ENCODE data around the gene NHERF2. TPM values are rescaled to one million over a fixed set of nuclear protein-coding genes. Genes with fewer than 3 reads are reported as not detected.

Gene NHERF2
- total RNA-seq, 5 donors from 2014 or later (not counting 1 experiment from before 2014, with no cell fraction given) = 2.9 to 6.8 (median 5.8) TPM

DNA sequence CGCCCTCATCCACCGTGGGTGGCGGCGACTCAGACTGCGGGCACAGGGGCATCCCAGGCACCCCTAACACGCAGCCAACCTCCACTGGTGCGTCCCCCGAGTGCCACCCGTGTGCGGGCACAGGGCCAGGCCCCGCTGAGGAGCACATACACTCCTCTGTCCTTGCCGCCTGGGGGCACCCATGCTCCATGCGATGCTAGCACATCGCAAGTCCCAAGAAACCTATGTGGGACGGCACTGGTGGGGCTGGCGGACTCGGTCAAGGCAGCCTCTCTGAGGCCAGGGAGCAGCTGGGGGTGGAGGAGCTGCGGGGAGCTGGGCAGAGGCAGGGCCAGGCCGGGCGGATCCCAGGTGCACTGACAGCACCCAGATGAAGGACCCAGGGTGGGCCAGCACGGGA lies 21.1 kb upstream of the NHERF2 start:
- no peaks in the 10 kb centered on the region for H3K27me3 Mint-ChIP-seq
- no peaks in the 10 kb centered on the region for H3K9me3 ChIP-seq
- peaks cover 41 to 52% (median 42%) of the 10 kb centered on the region in 3 donors for H3K4me1 Mint-ChIP-seq
- no peak overlapping the region for H3K4me3 ChIP-seq (ENCODE audit: control insufficient read depth in 1 of 2, extremely low read depth in 1 of 2, low read length in 1 of 2)
- CTCF ChIA-PET = interaction anchor here in 1 of 2 donors (0.6 kb wide), 1 partner anchor 127 kb away, joined by 4 read pairs; no protein-coding TSS in a partner anchor
- peaks cover 21 to 32% of the 10 kb centered on the region in 2 donors for H3K36me3 ChIP-seq (ENCODE audit: control insufficient read depth in 2 of 2, extremely low read depth in 1 of 2, insufficient read depth in 1 of 2, low read length in 1 of 2)
- H3K27ac Mint-ChIP-seq = no peak overlapping the region
- H3K4me3 Mint-ChIP-seq = peak overlapping the region in 1 of 3 donors; percentile 58
- peaks cover 8% of the 10 kb centered on the region for H3K36me3 Mint-ChIP-seq
- H3K27me3 ChIP-seq (replicated peaks in 1 of 2; ENCODE audit: control insufficient read depth in 2 of 2, extremely low read depth in 1 of 2, insufficient read depth in 2 of 2, low read length in 1 of 2) = no peaks in the 10 kb centered on the region
- 86% methylated on average over 21 of the region's 21 CpGs for WGBS (ENCODE audit: insufficient coverage)
- POLR2A ChIA-PET = no interaction called here
- H3K27ac ChIP-seq (ENCODE audit: low read length) = no peak overlapping the region
- H3K4me1 ChIP-seq (ENCODE audit: control insufficient read depth in 1 of 2, extremely low read depth in 1 of 2, insufficient read depth in 2 of 2, low read length in 2 of 2) = peaks cover 19 to 68% of the 10 kb centered on the region in 2 experiments
- ATAC-seq (replicated peaks in 1 of 4) (no peak), DNase-seq (no peak)
- no peaks in the 10 kb centered on the region for H3K9me3 Mint-ChIP-seq

GRCh38 chr16:2006317-2006716 lies 20.4 kb upstream of the NHERF2 start:
- peaks cover 5% of the 10 kb centered on the region for H3K36me3 Mint-ChIP-seq
- Histone ChIP-seq H3K4me3 (ENCODE audit: control insufficient read depth in 1 of 2, extremely low read depth in 1 of 2, low read length in 1 of 2) (no peak overlapping the region), H3K27me3 (replicated peaks in 1 of 2; ENCODE audit: control insufficient read depth in 2 of 2, extremely low read depth in 1 of 2, insufficient read depth in 2 of 2, low read length in 1 of 2) (no peaks in the 10 kb centered on the region), H3K27ac (ENCODE audit: low read length) (no peak overlapping the region), H3K9me3 (no peaks in the 10 kb centered on the region), H3K36me3 (ENCODE audit: control insufficient read depth in 2 of 2, extremely low read depth in 1 of 2, insufficient read depth in 1 of 2, low read length in 1 of 2) (peaks cover 19 to 26% of the 10 kb centered on the region in 2 donors), H3K4me1 (ENCODE audit: control insufficient read depth in 1 of 2, extremely low read depth in 1 of 2, insufficient read depth in 2 of 2, low read length in 2 of 2) (peaks cover 19 to 70% of the 10 kb centered on the region in 2 experiments)
- ChIA-PET CTCF (no interaction called here), POLR2A (no interaction called here)
- ATAC-seq (replicated peaks in 1 of 4) = no peak
- H3K27me3 Mint-ChIP-seq = no peaks in the 10 kb centered on the region
- no peaks in the 10 kb centered on the region for H3K9me3 Mint-ChIP-seq
- H3K27ac Mint-ChIP-seq = no peak overlapping the region
- H3K4me1 Mint-ChIP-seq = peaks cover 41 to 52% (median 42%) of the 10 kb centered on the region in 3 donors
- 97% methylated on average over 7 of the region's 8 CpGs for WGBS (ENCODE audit: insufficient coverage)
- no peak for DNase-seq
- peak overlapping the region in 2 of 3 donors; percentile 9 to 58 for H3K4me3 Mint-ChIP-seq

- H3K36me3 ChIP-seq (ENCODE audit: control insufficient read depth in 2 of 2, extremely low read depth in 1 of 2, insufficient read depth in 1 of 2, low read length in 1 of 2) = peaks cover 12 to 17% of the 10 kb centered on the region in 2 donors
- peak overlapping the region in 1 of 2 donors; percentile 1 for H3K4me3 ChIP-seq (ENCODE audit: control insufficient read depth in 1 of 2, extremely low read depth in 1 of 2, low read length in 1 of 2)
- H3K9me3 ChIP-seq = no peaks in the 10 kb centered on the region
- H3K9me3 Mint-ChIP-seq = no peaks in the 10 kb centered on the region
- ATAC-seq (replicated peaks in 1 of 4) (no peak), DNase-seq (no peak)
- whole genome bisulfite sequencing (ENCODE audit: insufficient coverage) = 83% methylated on average over 12 of the region's 16 CpGs
- H3K4me3 Mint-ChIP-seq = peak overlapping the region; percentile 82 to 87 (median 84)
- no peaks in the 10 kb centered on the region for H3K27me3 ChIP-seq (replicated peaks in 1 of 2; ENCODE audit: control insufficient read depth in 2 of 2, extremely low read depth in 1 of 2, insufficient read depth in 2 of 2, low read length in 1 of 2)
- H3K27ac ChIP-seq (ENCODE audit: low read length) = peak overlapping the region; percentile 53
- CTCF ChIA-PET = no interaction called here
- H3K4me1 Mint-ChIP-seq = peaks cover 41 to 52% (median 42%) of the 10 kb centered on the region in 3 donors
- POLR2A ChIA-PET = no interaction called here
- H3K27ac Mint-ChIP-seq = peak overlapping the region; percentile 44 to 88
- peaks cover 19 to 70% of the 10 kb centered on the region in 2 experiments for H3K4me1 ChIP-seq (ENCODE audit: control insufficient read depth in 1 of 2, extremely low read depth in 1 of 2, insufficient read depth in 2 of 2, low read length in 2 of 2)
- H3K36me3 Mint-ChIP-seq = peaks cover 3% of the 10 kb centered on the region
- H3K27me3 Mint-ChIP-seq = no peaks in the 10 kb centered on the region
Measured at GRCh38 chr16:2007081-2007836, 19.4 kb upstream of the NHERF2 start.

DNA sequence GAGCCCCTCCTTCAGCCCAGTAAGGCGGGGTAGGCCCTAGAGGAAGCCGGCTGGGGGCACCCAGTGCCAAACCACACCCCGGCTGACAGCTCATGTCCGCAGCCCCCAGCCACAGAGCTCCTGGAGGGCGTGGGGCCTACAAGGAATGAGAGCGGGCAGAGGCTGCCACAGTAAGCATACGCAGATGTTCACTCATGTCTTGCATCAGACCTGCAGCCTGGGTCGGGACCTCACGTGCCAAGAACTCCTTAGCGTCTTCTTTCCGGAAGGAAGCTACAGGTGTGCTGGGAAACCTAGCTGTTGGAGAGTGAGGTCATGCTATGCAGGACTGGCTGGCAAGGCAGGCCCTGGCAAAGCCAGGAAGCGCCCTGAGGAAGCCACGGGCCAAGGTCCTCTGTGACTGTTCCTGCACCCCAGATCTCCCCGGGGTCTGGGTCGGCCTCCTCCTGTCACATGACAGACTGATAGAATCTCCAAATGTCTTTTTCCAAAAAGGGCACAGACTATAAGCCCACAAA lies 18.6 kb upstream of the NHERF2 start:
- DNase-seq (peak in 4 of 35 experiments; percentile 12 to 39 (median 26)), ATAC-seq (replicated peaks in 1 of 4) (no peak)
- peak overlapping the region; percentile 53 for H3K27ac ChIP-seq (ENCODE audit: low read length)
- Mint-ChIP-seq H3K27ac (peak overlapping the region; percentile 76 to 88), H3K36me3 (no peaks in the 10 kb centered on the region), H3K4me1 (peaks cover 41 to 52% (median 42%) of the 10 kb centered on the region in 3 donors), H3K4me3 (peak overlapping the region; percentile 82 to 87 (median 84)), H3K27me3 (no peaks in the 10 kb centered on the region), H3K9me3 (no peaks in the 10 kb centered on the region)
- H3K9me3 ChIP-seq = no peaks in the 10 kb centered on the region
- peak overlapping the region; percentile 1 to 70 for H3K4me3 ChIP-seq (ENCODE audit: control insufficient read depth in 1 of 2, extremely low read depth in 1 of 2, low read length in 1 of 2)
- POLR2A ChIA-PET = no interaction called here
- peaks cover 19 to 68% of the 10 kb centered on the region in 2 experiments for H3K4me1 ChIP-seq (ENCODE audit: control insufficient read depth in 1 of 2, extremely low read depth in 1 of 2, insufficient read depth in 2 of 2, low read length in 2 of 2)
- CTCF ChIA-PET = interaction anchor here in 1 of 2 donors (0.6 to 1.3 kb wide), 2 partner anchors 16 to 143 kb away, joined by 3 to 6 read pairs; no protein-coding TSS in a partner anchor
- 9% methylated on average over 15 of the region's 15 CpGs for WGBS (ENCODE audit: insufficient coverage)
- no peaks in the 10 kb centered on the region for H3K27me3 ChIP-seq (replicated peaks in 1 of 2; ENCODE audit: control insufficient read depth in 2 of 2, extremely low read depth in 1 of 2, insufficient read depth in 2 of 2, low read length in 1 of 2)
- peaks cover 8 to 9% of the 10 kb centered on the region in 2 donors for H3K36me3 ChIP-seq (ENCODE audit: control insufficient read depth in 2 of 2, extremely low read depth in 1 of 2, insufficient read depth in 1 of 2, low read length in 1 of 2)

DNA sequence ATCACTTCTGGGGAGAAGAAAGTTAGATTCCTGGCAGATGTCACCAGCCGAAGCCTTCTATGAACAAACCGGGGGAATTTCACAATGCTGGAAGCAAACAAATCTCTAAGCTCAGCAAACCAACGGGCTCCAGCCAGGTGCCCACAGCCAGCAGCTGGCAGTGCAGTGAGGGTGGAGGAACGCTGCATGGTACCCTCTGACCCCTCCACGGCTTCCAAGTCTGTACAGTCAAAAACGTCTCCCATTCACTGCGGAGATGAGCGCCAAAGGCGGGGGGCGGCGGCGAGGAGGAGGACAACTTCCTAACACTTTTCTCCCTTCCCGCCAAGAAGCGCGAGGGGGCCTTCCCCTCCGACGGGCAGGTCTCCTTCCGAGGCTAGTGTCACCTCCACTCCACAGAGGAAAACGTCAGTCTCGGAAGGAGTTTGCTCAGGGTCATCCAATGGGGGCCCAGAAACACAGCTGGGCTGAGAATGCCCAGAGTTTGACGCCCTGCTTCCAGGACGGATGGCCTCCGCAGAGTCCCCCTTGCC lies 18.0 kb upstream of the NHERF2 start:
- Mint-ChIP-seq H3K36me3 (no peaks in the 10 kb centered on the region), H3K27ac (peak overlapping the region; percentile 76 to 88), H3K4me1 (peaks cover 41 to 52% (median 42%) of the 10 kb centered on the region in 3 donors), H3K4me3 (peak overlapping the region; percentile 82 to 87 (median 84)), H3K27me3 (no peaks in the 10 kb centered on the region), H3K9me3 (no peaks in the 10 kb centered on the region)
- H3K36me3 ChIP-seq (ENCODE audit: control insufficient read depth in 2 of 2, extremely low read depth in 1 of 2, insufficient read depth in 1 of 2, low read length in 1 of 2) = peaks cover 3 to 5% of the 10 kb centered on the region in 2 donors
- 2% methylated on average over 13 of the region's 23 CpGs for WGBS (ENCODE audit: insufficient coverage)
- H3K27me3 ChIP-seq (replicated peaks in 1 of 2; ENCODE audit: control insufficient read depth in 2 of 2, extremely low read depth in 1 of 2, insufficient read depth in 2 of 2, low read length in 1 of 2) = no peaks in the 10 kb centered on the region
- peak overlapping the region; percentile 59 to 70 for H3K4me3 ChIP-seq (ENCODE audit: control insufficient read depth in 1 of 2, extremely low read depth in 1 of 2, low read length in 1 of 2)
- ChIA-PET POLR2A (interaction anchor here in 1 of 2 donors (0.6 kb wide), 1 partner anchor 147 kb away, joined by 3 read pairs; the partner anchor contains the start of gene TRAF7), CTCF (interaction anchor here in 1 of 2 donors (0.6 to 1.3 kb wide), 2 partner anchors 16 to 144 kb away, joined by 3 to 6 read pairs; no protein-coding TSS in a partner anchor)
- no peaks in the 10 kb centered on the region for H3K9me3 ChIP-seq
- ATAC-seq (replicated peaks in 1 of 4) = no peak
- peak overlapping the region; percentile 53 for H3K27ac ChIP-seq (ENCODE audit: low read length)
- peak in 2 of 35 experiments; percentile 17 to 44 for DNase-seq
- H3K4me1 ChIP-seq (ENCODE audit: control insufficient read depth in 1 of 2, extremely low read depth in 1 of 2, insufficient read depth in 2 of 2, low read length in 2 of 2) = peaks cover 19 to 62% of the 10 kb centered on the region in 2 experiments

DNA sequence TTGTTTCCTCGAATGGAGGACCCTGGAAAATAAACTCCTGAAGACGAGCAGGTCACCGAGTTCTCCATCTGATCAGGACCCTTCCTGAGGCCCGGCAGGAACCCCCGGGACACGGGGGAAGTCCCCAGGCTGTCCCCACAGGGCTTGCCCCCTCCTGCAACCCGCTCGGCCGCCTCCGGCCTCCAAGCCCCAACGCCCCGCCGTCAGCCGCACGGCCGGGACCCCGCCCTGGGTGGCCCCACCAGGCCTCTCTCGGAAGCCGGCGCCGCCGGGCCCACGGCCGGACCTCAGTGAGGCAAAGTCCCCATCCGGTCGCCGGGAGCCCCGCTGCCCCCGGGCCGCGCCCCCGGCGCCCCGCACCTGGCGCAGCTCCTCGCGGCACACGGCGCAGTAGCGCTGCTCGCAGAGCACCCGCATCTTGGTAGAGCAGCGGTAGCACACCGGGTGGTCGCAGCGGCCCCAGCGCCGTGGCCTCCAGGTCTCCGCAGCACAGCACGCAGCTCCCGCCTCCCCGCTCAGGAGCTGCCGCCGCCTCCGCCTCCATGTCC lies 17.5 kb upstream of the NHERF2 start:
- H3K27ac ChIP-seq (ENCODE audit: low read length) = peak overlapping the region; percentile 53
- under 1% methylated on average over 55 of the region's 55 CpGs for WGBS (ENCODE audit: insufficient coverage)
- no peaks in the 10 kb centered on the region for H3K27me3 Mint-ChIP-seq
- peaks cover 19 to 56% of the 10 kb centered on the region in 2 experiments for H3K4me1 ChIP-seq (ENCODE audit: control insufficient read depth in 1 of 2, extremely low read depth in 1 of 2, insufficient read depth in 2 of 2, low read length in 2 of 2)
- peak overlapping the region; percentile 76 to 88 for H3K27ac Mint-ChIP-seq
- peaks cover 3% of the 10 kb centered on the region in 2 donors for H3K36me3 ChIP-seq (ENCODE audit: control insufficient read depth in 2 of 2, extremely low read depth in 1 of 2, insufficient read depth in 1 of 2, low read length in 1 of 2)
- H3K4me3 Mint-ChIP-seq = peak overlapping the region; percentile 82 to 87 (median 84)
- no peaks in the 10 kb centered on the region for H3K9me3 Mint-ChIP-seq
- no peaks in the 10 kb centered on the region for H3K9me3 ChIP-seq
- no peaks in the 10 kb centered on the region for H3K36me3 Mint-ChIP-seq
- ChIA-PET CTCF (interaction anchor here in 1 of 2 donors (1.3 kb wide), 1 partner anchor 17 kb away, joined by 3 read pairs; no protein-coding TSS in a partner anchor), POLR2A (interaction anchor here in 1 of 2 donors (0.6 kb wide), 1 partner anchor 146 kb away, joined by 3 read pairs; the partner anchor contains the start of gene TRAF7)
- peak overlapping the region; percentile 59 to 70 for H3K4me3 ChIP-seq (ENCODE audit: control insufficient read depth in 1 of 2, extremely low read depth in 1 of 2, low read length in 1 of 2)
- H3K27me3 ChIP-seq (replicated peaks in 1 of 2; ENCODE audit: control insufficient read depth in 2 of 2, extremely low read depth in 1 of 2, insufficient read depth in 2 of 2, low read length in 1 of 2) = no peaks in the 10 kb centered on the region
- DNase-seq (peak in 1 of 35 experiments; percentile 21), ATAC-seq (replicated peaks in 1 of 4) (peak; percentile 5 to 62 (median 50))
- peaks cover 38 to 47% (median 42%) of the 10 kb centered on the region in 3 donors for H3K4me1 Mint-ChIP-seq
